Germinal center (tissue), 1 donor: Measurements from ENCODE around the gene COL2A1.

Source experiments
- DNase-seq: peaks from one replicate; pipeline ENCODE4 v3.0.0; 2012; ENCODE audit warnings: mixed read lengths, low spot score

COL2A1 gene

DNA sequence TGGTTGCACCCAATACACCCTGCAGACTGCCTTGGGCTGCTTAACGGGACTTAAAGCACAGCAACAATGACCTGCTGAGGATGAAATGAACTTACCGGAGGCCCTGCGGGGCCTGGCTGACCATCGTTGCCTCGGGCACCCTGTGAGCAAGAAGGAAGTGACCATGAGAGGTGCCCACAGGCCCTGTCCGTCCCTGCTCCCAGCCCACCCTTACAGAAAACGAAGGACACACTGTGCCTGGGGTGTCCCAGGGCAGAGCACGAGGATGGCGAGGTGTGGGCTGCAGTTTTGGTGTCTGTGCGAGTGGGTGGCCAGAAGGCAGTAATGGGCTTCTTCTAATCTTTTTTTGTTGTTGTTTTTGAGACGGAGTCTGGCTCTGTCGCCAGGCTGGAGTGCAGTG, 14.6 kb downstream of the COL2A1 start:
- no peak for DNase-seq

DNA sequence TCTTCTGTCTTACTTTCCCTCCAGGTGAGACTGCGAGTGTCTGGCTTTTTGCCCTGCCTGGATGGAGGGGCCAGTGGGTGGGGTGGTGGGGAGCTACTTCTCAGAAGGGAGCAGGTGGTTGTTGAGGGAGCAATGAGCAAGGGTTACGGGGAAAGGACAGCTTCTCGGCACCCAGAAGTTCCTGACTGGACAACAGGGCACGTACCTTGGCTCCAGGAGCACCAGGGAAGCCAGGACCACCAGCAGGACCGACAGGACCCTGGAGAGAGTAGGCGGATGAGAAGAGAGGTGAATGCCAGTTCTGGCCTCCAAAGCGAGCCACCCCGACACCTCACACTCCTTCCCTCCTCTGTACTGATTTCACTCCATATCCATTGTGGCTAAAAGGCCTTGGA, 15.3 kb downstream of the COL2A1 start:
- no peak for DNase-seq

DNA sequence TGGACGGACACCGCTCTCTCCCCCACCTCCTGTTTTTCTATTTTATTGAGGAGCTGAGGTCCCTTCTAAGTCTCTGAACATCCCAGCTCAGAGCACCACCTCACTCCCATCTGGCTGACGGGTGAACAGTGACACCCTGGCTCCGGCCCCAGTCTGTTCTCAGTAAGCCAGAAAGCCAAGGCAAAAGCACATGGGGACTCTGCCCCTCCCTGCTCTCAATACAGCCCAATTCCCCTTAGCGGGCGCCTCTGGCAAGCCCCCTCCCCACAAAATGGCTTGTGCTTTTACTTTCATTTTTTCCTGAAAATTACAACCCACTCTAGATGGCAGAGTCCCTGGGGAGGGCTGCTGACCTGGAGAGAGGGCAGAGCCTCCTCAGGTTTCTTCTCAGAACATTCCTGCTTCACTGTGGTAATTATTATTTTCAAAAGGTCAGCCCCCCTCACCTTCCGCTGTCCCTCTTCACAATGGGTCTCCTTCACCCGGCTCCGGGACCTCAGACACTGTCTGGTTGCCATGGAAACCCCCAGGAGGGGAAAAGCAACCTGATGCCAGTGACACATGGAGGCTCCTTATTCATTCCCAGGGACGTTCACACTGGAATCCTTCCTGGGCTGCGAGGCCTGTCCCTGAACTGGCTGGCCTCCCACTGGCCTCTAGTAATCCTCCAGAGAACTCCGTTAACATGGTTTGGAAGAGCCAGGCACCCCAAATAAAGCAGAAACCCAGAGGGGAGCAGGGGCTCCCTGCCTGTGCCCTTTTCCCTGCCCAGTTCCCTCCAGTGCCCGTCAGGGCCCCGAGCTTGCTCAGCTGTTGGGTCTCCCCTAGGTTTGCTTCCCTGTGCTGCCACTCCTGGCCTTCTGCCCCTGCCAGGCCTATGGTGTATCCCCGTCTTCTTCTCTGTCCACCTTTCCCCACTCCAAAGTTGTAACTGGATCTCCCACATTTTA, 15.9 kb downstream of the COL2A1 start:
- DNase-seq = no peak

DNA sequence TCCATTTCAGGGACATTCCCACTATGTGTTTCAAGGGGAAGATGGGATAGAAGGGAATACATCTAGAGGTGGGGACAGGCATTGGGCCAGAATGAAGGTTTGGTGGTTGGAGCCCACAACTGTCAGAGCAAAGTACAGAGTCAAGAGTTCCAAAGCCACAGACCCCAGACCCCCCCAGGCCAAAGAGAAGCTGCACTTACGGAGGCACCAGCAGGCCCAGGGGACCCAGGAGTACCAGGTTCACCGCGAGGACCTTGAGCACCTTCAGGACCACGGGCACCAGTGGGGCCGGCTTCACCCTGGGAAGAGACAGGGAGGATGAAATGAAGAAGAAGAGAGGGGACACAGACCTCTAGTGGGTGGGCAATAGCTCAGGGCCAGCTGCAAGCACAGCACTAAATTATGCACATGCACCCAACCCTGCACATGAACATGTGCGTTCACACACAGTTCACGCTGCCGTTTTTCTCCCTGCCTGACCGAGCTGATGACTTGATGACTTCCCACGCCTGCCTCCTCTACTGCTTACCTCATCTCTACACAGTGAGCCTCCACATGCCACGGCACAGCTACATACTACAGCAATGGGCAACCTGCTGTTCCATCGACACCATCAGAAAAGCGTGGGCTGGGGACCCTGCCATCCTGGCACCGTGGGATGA, 16.7 kb downstream of the COL2A1 start:
- DNase-seq = no peak

DNA sequence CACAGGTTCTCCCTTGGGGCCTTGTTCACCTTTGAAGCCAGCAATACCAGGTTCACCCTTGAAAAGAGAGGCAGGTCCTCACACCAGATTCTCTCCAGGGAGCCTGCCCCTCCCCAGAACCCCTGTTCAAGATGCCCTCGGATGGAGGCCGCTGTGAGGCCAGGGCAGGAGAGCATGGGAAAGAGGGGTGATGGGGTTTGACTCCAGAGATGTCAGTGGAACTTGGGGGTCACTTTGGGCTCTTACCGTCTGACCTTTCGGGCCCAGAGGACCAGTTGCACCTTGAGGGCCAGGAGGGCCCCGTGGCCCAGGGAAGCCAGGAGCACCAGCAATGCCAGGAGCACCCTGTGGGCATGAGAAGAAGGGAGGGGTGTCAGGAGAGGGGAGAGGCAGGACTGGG, 17.4 kb downstream of the COL2A1 start:
- no peak for DNase-seq

DNA sequence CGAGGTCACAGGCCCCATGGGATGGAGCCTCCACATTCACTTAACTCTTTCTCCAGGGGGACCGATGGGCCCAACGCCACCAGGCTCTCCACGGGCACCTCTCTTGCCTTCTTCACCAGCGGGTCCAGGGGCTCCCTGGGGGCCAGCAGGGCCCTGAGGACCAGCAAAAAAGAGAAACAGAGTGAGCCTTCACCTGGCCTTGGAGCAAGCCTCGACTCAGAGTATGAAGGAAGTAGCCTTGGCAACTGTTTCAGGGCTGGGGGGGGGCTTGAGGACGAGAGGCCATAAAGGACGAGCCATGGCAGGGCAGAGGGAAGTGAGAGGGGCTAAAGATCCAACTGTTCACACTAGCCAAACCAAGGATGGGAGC, 18.0 kb downstream of the COL2A1 start:
- no peak for DNase-seq

DNA sequence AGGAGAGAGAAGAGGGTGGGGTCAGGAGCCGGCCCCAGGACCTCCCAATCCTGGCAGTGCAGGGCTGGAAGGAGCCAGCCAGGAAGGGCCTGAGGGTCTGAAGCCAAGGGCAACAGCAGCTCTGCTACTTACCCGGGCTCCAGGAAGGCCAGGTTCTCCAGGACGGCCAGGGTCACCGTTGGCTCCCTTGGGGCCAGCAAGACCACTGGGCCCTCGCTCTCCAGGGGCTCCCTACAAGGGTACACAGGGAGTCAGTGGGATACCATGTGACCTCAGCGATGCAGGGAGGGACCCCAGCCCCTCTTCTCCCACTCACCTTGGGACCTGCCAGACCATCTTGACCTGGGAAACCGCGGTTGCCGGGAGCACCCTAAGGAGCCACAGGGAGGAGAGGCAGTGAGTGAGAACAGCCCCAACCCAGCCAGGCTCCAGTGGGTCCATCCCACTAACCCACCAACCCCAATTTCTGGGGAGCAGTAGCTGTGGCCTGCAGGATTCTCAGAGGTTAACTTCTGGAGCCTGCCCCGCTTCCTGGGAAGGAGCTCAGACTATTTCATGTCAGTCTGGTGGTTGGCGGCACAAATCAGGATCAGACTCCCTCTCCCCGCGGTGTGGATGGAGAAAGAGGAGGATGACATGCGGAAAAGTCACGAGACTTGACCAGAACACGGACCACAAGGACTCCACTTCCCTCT, 18.5 kb downstream of the COL2A1 start:
- DNase-seq = no peak

DNA sequence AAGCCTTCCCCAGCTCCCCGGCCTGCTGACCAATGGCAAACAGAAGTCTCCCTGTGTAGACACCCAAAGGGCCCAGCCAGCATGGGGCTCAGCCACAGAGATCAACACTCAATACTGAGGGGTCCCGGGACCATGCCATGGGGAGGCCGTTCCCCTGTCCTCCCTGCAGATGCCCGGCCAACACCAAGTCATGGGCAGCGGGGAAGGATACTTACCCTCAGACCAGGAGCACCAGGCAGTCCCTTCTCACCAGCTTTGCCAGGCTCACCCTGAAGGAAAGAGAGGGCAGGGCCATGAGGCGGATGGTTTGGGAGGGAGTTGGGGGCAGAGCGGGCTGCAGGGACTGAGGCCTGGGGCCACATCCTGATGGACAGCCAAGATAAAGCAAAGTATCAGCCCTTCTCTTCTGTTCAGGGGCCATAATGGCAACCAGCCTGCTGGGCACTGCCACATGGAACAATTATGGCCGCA, 19.9 kb downstream of the COL2A1 start:
- no peak for DNase-seq

DNA sequence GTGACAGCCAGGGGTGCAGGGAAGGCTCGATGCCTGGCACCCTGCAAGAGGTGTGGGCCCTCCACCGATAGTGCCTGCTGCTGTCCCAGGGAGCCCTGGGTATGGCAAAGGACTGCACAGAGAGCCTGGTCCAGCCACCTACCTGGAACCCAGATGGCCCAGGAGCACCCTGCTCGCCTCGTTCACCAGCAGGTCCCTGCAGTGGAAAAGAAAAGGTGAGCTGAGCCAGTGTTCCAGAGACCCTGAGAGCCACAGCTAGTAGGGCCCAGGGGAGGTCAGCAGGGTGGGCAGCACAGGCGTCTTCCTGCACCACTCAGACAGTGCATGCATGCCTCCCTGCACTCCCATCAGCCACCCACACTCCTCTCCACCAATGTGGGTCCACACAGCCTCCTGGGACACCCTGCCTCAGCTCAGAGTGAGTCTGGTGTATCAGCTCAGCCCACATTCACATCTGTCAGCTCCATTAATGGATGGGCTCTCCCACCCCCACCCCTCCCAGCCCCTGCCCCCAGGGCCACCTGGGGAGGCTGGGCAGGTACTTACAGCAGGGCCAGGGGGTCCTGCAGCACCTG, 20.6 kb downstream of the COL2A1 start:
- no peak for DNase-seq

DNA sequence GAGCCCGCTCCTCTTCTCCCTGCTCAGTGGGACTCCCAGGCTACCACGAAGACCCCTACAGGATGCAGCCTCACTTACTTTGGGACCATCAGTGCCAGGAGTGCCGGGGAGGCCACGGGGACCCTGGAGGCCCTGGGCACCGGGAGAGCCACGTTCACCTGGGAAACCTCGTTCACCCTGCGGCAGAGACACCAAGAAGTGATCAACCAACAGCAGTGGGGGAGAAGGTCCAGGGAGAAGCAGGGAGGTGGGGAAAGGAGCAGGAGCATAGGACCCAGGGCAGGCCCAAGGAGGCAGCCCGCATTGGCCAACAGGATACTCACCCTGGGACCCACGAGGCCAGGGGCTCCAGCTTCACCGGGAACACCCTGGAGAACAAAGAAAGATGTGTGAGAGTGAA, 21.5 kb downstream of the COL2A1 start:
- DNase-seq = no peak

DNA sequence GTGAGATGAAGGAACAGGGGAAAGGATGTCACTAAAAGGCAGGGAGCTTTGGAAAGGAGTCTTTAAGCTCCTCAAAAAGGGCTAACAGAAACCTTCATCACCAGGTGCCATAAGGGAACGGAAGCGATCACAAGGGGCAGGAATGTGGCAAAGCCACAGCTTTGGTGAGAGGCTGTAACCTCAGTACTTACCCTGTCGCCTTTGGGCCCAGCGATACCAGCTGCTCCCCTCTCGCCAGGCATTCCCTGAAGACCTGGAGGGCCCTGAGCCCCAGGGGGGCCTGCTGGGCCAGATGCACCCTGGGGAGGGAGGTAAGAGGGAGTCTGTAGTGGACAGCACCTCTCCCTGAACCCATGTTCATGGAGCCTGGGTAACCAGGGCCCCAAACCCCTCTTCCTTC, 22.0 kb downstream of the COL2A1 start:
- DNase-seq = no peak

DNA sequence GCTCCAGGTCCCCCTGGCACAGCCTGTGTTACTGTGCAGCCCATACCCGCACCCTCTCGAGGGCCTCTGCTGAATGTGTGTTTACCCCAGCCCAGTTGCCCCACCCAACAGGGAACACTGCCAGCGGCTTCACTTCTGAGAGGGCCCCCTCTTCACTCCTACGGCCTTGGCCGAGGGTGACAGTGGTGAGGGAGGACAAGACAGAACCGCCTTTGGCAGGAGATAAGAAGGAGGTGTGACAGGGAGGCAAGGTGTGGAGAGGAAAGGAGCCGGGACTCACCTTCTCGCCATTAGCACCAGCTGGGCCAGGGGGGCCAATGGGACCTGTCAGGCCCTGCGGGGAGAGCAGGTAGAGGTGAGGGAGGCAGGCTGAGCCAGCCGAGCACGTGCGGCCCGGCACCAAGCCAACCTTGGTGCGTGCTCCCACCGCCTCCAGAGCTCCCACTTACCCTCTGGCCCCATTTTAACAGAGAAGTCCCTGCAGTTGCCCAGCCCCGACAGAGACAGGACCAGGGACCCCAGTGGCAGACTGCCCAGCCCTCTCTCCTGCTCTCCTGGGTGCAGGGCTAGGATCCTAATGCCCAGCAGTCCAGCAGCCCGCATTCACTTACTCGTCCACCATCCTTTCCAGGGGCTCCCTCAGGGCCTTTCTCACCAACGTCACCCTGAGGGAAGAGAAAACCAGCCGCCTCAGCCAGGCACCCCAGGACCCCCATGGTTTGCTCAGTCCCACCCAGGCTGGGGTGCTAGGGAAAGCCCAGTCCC, 22.6 kb downstream of the COL2A1 start:
- DNase-seq = no peak

DNA sequence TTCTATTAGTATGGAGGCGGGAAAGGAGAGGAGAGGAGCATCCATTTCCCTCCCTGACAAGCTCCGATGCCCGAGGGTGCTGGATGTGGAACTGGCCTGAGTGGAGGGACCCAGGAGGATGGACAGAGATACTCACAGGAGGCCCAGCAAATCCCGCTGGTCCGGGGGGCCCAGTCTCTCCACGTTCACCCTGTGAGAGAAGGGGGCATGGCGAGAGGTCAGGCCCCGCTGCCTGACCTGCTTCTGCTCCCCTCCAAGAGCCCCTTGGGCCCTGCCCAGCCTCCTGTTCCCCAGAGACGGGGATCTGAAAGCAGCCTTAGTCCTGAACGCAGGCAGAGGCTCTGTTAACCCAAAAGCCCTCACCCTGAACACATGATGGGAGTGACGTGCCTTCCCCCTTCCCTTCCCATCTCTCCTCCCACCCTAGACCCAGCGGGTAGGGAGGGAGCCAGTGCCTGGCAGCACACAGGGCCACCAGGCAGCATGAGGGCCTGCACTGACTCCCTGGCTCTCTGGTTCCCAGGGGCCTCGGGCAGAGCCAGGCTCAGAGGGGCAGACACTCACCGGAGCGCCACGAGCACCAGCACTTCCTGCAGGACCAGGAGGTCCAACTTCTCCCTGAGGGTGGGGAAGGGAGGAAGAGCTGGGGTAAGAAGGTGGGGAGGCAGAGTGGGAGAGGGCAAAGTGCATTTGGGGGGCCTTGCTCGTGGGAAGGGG, 23.3 kb downstream of the COL2A1 start:
- DNase-seq = no peak

DNA sequence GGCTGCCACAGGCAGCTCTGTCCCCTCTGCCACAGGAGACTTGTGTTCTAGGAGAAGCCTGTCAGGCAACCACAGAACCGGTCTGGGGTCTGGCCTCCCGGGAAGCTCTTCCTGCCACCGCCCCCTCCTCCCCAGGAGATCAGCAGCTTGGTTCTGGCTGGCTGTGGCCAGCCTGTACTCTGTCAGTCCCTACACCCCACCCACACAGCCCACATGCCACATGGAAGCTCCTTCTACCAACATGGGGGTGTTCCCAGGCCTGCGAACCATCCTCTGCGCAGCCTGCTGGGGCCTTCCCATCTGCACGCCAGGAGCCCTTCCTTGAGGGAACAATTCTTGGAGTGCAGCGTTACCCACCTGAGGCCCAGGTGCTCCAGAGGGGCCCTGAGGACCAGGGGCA, 24.1 kb downstream of the COL2A1 start:
- DNase-seq = no peak

DNA sequence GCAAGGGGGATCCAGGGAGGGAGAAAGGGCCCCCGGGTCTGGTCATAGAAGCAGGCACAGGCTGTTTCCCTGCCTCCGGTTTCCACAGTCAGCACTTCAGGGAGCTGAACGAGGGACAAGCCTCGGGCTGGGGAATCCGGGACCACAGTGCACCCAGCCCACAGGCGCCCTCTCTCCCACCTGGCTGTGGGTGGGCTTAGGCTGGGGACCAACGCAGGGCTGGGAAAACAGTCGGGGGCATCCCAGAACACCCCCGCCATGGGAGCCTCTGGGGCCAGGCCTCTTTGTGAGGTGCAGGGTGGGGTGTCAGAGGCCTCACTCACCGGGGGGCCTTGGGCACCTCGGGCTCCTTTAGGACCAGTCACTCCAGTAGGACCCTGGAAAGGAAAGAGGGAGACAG, 24.6 kb downstream of the COL2A1 start:
- DNase-seq = no peak

DNA sequence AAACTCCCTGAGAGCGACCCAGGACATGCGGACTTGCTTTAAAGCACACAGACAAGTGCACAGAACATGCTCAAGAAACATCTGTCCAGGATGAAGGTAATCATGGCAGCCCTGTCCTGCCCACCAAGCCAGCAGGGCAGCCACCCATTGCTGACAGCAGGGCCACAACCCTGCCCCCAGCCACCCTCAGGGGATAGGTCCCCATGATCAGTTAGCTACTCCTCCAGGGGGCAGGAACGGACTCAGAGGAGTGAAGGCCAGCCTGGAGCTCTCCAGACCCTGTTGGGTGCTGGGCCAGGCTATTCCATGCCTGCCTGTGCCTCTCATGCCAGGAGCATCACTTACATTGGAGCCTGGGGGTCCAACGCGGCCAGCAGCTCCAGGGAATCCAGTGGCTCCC, 25.1 kb downstream of the COL2A1 start:
- DNase-seq = no peak

DNA sequence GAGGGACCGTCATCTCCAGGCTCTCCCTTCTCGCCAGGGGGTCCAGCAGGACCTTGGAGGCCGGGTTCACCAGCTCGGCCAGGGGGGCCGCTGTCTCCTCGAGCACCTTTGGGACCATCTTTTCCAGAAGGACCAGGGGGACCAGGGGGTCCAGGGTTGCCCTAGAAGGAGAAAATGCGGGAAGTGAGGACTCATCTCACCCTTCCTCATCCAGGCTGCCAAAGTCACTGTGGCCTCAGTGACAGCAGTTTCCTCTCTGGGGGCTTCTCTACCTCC, 25.7 kb downstream of the COL2A1 start:
- DNase-seq = no peak

DNA sequence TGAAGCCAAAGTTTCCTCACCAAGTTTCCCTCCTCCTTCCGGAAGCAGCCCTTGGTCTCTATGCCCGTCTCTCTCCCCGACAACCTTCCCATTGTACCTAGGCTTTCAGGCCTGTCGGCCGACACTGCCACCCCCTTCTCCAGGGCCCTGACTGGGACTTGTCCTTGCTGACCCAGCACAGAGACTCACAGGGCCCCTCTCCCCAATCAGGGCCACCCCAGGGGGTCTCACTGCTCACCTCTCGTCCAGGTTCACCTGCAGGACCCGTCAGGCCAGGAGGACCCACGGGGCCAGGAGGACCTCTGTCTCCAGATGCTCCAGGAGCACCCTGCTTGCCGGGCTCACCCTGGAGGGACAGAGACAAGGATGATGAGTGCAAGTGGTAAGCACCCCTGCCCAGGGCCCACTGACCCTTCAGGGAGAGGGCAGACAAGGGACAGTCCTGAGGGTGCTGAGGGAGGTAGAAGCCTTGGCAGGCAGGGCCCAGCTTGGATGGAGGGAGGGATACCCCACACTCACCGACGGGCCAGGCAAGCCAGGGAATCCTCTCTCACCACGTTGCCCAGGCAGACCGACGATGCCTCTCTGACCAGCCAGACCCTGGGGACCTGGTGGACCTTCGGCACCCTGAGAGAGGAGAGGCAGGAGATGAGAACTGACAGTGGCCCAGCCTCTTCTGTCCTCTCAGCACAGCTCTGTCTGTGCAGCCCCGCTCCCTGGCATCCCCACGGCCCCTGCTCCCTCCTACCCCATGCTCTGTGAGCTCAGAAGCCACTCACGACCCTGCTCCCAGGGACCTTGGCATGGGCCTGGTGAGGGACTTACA, 26.3 kb downstream of the COL2A1 start:
- DNase-seq = no peak

DNA sequence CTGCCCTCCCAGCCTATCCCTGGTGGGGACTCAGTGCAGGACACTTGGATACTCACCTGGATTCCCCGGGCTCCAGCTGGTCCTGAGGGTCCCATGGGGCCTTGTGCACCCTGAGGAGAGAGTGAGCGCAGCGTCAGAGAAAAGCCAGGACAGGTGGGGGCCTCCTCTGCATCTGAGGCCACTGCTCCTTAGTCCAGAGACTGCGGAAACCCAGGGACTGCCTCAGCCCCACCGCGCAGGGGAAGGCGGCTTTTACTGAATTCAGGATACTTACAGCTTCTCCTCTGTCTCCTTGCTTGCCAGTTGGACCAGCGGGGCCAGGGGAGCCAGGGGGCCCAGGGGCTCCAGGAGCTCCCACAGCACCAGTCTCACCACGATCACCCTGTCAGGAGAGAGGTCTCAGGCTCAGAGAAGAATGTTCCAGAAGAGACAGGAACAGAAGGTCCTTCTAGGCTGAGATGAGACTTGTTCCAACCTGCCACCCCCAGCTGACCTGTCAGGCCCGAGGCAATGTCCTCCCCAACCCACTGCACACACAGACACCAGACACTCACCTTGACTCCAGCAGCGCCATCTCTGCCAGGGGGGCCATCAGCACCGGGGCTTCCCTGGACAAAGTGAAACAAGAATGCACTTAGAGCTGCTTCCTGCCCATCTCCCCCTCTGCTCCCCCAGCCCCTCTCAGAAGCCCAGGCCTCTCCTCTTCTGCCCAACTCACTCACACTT, 27.1 kb downstream of the COL2A1 start:
- DNase-seq = no peak

DNA sequence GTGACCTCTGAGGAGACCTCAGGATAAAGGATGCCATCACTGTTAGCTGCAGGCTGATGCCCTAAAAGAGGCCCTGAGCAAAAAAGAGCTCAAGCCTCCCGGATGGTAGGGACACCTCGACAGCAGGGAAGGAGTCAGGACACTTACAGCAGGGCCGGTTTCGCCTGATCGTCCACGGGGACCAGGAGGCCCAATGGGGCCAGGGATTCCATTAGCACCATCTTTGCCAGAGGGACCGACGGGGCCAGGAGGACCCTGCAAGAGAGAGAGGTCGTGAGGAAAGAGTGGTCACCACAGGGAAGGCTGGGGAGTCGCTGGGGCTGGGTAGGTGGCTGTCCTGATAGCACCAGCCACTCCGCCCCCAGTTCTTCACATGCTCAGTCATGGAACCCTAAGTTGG, 28.5 kb downstream of the COL2A1 start:
- DNase-seq = no peak
